Mesenteric fat pad (tissue), 1 donor: ENCODE measurements around the gene USH2A. TPM values are rescaled to one million over a fixed set of nuclear protein-coding genes. Genes with fewer than 3 reads are reported as not detected.
"Not testable (repeated sequence)": the region's sequence is repeated elsewhere in the genome, so short reads cannot be mapped to it uniquely, and the experiment has no call there.

Source experiments
- DNase-seq: peaks from one replicate; pipeline ENCODE4 v3.0.0-alpha.2; 2020; ENCODE audit warnings: low spot score
- total RNA-seq: library from RNA; stranded (reverse); fragmentation: NEBNext Ultra II Directional; extraction: Animal tissue kit (Norgen Biotek cat#: 25700); gene quantifications from one replicate; pipeline ENCODE4 v1.2.1, GENCODE V29; 2021
- donor health status: DM: yes; HTN: yes; CAD: no.

USH2A gene
- total RNA-seq, 1 donor from 2014 or later = not detected

DNA sequence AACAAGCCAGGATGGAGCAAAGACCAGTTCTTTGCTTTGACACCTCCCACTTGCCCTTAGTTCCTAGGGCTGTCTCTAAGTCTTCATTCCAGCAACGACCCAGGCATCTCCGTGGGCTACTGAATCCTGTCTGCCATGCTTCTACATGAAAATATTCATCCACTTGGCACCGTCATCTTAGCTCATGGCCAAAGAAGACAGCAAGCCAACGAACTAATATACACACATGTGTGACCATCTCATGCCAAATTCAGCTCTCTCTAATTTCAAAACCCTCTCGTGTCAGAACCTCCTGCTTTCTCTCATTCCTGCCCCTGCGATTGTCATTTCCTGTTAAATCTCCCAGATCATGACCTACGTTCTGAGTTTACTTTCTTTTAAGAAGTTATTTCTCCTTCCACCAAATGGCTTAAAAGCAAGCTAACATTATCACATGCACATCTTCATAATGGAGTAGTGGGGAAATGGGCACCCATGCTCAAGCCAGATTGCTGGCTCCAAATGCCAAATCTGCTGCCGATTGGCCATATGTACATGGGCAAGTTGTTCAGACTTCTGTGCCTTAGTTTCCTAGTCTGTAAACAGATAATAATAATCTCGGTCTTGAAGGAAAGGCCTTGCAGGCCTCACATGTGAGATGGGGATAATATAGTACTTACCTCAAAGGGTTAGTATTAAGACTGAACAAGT, 373.4 kb downstream of the USH2A start:
- DNase-seq = no peak

DNA sequence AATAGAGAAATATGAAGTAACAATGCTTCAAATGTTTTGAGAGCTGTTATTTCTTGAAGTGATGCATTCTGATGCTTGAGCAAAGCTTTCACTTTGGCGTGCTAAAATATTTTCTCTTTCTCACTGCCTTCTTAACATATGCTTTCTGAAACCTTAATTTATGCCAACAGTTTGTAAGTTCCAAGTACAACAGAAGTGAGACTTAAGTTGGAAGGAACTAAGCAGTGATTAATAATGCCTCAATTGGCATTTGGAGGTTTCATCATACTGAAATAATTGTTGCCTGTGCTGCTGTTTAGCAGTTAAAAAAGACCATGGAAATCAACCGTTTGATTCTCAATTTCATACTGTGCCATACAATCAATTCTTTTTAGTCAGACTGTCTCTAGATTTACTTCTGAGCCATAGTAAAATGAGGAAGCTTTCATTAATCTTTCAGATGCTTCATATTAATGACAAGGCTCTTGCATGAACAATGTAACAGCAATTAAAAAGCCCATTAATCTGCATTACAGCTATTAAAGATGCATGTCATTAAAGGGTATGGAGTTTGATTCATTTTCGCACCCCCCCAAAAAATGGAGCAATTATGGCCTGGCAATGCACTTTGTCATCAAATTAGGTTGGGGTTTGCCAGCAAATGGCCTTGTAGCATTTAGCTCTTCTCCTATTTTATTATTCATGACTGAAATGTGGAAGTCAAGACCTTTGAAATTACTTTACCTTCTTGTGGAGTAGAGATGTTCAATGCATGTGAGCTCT, 375.3 kb downstream of the USH2A start:
- DNase-seq = no peak

DNA sequence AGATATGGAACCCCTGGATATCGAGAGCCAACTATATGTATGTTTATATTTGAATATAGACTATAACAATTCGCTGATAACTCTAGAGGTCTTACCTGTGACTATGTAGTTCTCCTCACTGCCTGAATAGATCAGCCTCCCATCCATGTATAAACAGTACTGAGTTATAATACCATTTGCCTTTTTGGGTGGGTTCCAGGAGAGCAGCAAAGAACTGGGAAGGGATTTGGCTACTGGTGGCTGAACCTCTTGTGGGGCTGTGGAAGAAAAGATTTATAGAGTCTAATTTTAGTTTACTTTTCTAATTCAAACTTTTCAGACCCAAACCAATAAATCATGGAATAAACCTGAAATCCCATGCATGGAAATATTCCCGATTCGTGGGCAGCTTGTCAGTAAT, 376.9 kb downstream of the USH2A start:
- no peak for DNase-seq

DNA sequence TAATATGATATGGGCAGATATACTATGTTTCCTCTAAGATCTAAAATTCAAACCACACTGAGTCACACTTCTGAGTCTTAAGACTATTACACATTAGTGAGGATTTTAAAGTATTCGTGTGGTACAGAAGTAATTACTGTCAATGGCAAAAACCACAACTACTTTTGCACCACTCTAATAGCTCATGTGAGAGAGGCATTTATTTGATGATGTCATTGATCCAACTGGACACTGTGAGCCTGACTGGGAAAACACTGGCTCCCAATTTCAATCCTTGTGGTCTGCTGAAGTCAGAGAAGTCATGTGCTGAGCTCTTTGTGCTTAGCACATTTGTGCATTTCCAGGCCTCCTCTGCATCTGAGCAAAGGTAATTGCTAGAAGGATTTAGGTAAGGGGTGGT, 377.8 kb downstream of the USH2A start:
- no peak for DNase-seq

DNA sequence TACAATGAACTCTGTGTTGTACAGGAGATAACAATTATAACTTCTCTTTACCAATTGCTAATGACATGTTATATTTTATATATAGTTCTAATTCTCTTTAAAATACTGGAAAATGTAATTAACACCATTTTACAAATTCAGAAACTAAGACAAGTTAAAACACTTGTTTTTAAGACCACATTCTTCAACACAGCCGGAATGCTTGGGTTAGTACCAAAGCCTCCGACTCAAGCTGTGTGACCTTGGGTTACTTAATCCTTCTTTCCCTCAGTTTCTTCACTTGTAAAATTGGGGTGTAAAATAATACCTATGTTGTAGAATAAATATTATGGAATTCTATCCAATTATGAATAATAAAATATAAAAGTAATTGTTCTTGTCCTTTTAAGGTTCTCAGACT, 378.7 kb downstream of the USH2A start:
- DNase-seq = no peak

DNA sequence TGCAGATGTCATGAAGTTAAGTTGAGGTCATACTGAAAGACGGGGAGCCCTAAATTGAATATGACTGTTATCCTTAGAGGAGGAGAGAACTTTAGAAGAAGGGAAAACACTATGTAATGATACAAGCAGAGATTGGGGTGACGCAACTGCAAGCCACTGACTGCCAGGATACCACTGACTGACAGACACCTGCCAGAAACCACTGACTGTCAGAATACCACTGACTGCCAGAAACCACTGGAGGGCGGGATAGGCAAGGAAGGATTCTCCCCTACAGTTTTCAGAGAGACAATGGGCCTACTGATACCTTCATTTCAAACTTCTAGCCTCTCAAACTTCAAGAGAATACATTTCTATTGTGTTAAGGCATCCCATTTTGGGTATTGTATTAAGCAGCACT, 388.7 kb downstream of the USH2A start:
- no peak for DNase-seq

DNA sequence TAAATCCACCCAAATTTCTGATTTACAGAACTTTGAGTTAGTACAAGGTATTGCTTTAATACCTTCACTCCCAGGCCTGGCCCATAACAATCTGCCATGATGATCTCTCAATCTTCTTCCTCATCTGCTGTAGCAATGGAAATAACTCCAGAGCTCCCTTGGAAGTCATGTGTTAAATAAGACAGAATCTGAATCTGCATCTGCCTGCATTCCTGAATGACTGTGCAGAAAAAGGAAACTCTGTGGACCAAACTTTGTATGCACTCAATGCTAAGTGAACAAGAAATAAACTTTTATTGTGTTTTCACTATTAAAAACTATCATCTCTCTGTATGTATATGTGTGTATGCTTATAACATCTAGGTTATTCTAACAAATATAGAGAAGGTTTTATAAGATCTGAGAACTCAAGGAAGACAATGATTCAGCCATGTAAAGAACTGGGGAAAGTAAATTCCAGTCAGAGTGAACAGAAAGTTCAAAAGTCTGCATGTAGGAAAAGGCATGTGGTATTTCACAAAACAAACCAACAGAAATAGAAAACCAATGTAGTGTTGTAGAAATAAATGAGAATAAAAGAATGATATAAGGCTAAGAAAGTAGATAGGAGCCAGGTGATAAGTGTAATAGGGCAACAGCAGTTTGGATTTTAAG, 390.2 kb downstream of the USH2A start:
- DNase-seq = no peak

DNA sequence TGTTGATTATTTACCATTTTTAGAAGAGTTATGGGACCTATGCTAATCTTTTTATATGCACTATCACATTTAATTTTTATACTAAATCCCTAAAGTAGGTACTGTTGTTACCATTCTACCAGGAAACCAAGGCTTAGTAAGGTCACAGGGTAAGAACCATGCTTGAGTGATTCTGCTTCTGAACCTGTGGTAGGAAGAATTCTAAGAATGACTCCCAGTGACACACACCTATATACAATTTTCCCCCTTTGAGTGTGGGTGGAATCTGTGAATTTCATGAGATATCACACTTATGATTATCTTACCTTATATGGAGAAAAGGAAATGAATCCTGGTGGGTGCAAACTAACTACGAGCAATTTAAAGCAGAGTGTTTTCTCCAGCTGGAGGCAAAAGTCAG, 391.0 kb downstream of the USH2A start:
- no peak for DNase-seq

DNA sequence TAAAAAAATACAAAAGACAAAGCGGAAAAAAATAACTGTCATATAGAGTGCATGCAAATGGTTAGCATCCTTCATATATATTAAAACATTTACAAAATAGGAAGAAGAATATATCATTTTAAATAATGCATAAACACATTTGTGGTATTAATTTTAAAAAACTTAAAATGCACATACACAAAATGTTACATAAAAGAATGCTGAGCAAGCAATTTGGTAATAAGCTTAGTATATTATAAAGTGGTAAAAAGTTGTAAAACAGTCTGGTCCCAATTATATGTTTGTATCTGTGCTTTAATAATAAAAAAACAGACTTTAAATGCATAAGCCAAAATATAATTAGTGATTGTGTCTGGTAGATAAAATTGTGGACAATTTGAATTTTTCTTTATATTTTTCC, 394.6 kb downstream of the USH2A start:
- DNase-seq = no peak

DNA sequence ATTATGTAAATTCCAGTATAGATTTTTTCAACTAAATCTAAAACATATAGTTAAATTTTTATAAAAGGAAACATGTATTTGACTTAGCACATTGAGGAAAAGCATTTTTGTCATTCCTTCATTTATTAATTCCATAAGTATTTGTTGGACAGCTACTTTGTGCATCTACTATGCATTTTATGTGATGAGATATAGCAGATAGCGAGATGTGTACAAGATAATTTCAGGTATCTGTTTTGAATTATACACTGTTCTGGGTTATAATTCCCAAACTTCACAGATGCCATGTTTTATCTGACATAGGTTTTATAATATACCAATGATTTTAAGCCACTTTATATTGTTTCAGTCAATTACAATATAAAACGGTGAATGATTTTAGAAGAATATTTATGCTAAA, 398.7 kb downstream of the USH2A start:
- no peak for DNase-seq

DNA sequence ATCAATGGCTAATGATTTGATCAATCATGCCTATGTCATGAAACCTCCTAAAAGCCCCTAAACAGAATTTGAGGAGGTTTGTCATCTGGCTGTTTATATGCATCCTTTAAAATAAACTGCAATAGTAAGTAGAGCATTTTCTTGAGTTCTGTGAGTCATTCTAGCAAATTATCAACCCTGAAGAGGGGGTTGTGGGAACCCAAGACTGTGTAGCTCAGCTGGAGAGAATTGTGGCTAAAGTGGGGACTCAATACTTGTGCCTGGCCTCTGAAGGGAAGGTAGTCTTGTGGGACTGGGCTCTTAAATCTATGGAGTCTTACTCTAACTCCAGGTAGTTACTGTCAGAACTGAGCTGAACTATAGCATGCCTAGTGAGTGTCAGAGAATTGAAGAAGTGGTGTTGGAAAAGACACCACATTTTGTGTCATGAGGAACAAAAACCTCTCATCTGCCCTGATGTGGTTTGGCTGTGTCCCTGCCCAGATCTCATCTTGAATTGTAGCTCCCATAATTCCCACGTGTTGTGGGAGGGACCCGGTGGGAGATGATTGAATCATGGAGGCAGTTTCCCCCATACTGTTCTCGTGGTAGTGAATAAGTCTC, 402.4 kb downstream of the USH2A start:
- no peak for DNase-seq

DNA sequence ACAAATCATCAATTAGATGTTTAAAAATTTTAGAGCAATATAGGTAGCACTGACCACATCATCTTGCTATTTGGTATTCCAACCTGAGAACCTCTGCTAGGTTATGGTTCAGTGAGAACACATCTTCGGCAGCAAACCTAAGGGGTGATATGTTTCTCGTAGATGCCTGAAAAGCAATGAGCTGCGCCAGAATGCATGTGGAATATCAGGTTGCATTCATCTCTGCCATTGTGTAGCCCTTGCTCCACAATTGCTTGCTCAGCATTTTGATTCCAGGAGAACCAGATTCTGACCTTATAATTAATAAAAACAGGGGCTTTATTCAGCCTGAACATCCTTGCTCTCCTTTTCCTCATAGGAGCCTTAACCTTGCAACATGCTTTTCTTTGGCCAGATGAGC, 408.1 kb downstream of the USH2A start:
- no peak for DNase-seq

DNA sequence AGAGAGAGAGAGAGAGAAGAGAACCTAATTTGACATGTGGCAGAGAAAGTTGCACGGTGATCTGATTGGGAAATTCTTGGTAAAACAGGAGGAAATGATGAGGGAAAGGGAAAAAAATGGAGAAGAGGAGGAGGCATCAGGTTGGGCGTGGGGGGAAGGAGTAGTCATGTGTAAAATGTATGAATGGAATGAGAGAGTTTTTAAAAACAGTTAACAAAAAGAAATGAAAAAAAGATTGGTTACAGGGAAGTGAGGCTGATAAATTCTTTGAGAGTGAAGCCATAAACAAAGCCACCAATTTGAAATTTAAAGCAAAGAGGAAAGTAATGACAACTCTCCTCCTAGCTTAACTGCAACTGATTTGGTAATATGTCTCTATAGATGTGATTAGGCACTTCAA, 409.2 kb downstream of the USH2A start:
- no peak for DNase-seq

DNA sequence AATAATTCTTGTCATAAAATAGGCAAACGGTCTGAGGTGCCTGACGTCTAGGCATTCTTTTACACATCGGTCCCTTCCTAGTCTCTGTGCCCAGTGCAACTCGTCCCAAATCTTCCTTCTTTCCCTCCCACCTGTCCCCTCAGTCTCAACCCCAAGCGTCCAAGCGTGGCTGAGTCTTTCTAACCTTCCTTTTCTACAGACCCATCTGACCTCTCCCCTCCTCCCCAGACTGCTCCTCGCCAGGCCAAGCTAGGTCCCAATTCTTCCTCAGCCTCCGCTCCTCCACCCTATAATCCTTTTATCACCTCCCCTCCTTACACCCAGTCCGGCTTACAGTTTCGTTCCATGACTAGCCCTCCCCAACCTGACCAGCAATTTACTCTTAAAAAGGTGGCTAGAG, 413.8 kb downstream of the USH2A start:
- not testable (repeated sequence) for DNase-seq

DNA sequence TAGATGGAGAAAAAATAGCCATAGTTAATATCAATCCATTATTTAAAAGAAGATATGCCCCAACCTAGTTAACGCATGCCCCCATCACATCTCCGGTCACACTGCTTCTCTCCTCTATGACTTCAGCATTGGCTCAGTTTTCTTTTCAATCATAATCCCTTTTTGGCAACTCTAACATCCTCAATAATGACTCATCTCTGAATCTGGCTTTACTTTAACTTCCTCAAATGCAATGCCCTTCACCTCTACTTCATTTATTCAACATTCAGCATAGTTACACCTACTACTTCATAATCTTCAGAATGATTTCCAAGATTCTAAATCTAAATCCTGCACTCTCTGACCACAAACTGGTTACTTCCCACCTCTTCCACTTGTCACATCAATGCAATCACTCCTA, 417.3 kb downstream of the USH2A start:
- DNase-seq = no peak

DNA sequence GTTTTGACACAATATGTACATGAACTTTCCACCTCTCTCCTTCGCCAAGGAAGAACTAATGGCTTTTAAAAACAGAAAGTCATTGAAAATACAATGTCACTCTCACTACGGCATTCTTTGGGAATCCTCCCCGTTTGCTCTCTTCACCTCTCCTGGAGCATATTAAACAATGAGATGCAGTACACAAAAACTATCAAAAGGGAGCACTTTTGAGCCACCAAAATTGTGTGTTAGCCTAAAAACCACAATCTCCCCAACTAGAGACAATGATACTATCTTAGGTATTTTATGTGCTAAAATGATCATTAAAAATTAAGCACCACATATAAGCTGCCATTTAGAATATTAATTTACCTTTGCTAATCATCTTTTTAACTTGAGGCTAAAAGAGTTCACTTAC, 430.6 kb downstream of the USH2A start:
- no peak for DNase-seq

DNA sequence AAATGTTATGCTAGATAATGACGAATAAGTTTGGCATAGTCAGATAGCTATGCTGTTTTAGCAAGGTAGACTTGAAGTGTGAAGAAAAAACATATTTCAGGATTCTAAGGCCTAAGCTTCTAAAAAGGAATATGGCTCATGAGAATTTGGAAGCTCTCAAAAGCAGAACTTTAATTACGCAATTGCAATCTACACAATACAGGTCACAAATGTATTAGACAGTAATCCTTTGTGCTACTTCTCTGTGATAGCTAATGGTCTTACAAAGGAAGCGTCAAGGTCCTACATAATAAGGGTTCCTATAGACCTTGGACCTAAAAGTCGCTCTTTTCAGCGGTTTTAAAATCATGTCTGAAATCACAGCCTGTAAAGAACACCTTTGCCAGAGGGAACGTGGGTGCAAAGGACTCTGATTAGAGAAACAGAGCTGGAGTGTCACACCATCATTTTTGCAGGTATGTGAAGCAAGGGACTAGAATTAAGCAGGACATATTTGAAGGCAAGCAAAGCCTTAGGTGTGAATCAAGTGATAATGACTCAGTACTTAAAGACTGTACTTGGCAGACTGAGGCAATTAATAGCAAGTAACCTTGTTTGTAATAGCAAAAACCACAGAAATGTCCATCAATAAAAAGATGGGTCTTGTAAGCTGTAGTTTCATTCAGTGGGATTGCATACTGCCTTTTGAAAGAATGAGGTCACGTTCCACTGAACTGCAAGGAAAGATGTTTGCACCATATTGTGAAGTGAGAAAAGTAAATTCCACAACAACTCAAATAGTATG, 436.0 kb downstream of the USH2A start:
- DNase-seq = no peak

DNA sequence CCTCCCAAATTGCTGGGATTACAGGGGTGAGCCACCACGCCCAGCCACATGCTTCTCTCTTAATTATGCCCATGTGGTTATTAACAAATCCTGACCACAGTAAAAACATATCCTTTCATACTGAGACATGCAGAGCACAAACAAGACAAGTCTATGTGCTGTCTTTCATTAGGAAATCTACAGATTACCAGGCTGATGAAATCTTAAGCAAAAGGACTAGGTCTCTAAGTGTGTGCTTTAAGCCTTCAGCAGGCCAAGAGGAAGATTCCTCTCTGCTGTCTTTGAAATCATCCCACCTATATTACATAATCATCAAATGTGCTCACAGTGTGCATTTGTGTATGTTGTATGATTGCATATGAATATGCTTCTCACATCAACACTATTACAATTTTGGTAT, 436.8 kb downstream of the USH2A start:
- no peak for DNase-seq

DNA sequence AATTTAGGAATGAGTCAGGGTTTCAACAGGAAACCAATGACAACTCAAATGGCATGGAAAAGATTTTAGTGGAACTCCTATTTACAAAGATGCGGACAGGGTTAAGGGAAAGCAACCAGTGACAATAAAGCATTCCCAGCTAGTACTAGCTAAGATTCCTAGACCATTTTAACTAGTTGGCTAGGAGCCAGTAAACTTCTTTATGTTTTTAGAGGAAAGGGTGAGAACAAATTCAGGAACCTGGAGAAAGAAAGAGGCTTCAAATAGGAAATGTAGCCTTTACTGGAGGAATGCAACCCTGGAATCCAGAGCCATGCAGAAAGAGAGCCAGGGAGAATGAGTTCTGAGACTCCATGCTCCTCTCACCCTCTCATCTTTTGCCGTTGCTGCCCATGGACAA, 439.6 kb downstream of the USH2A start:
- no peak for DNase-seq

DNA sequence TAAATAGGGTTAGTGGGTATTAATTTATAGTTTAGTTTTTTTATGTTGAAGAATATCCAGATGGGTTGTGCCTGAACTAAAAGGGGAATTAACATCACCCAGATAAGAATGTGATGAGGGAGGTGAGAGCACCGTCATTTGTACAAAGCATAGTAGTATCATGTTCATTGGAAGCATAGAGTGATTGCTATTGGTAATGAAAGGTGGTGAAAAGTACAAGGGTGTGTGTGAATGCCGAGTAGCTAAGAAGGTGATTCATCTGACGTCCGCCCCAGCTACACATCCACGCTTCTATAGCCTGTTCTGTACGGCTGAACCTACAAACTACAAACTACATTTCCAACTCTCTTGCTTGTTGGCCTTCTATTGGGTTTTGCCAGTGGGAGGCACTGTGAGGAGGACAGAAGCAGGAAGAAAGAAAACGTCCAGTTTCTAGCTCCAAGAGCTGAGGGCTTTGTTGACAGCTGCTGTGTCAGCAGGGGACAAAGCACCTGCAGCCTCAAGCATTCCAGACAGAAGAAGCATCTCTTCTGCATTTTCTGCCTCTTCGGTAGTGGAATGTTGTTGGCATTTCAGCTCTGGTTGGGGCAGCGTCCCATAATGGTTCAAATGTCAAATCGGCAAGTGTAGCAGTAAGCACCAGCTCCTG, 451.3 kb downstream of the USH2A start:
- no peak for DNase-seq

DNA sequence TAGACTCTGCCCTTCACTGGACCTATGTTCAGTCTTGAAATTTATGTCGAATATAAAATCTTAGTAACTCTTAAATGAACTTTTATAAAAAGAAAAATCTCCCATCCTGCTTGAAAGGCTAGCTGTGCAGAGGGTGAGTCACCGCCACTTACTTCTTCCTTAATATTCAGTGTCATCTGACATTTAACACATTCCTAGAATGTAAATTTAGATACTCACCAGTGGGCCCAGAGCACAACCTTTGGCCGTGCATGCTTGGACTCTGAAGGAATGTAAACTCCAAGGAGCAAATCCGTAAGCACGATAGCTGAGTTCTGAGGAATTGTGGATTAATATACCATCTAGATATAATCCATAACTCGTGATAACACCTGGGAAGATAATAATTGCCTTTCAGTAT, 452.8 kb downstream of the USH2A start:
- DNase-seq = no peak
